HG03432 (cell line): ENCODE results near the gene BZW1.
"Not testable (repeated sequence)": the region's sequence is repeated elsewhere in the genome, so short reads cannot be mapped to it uniquely, and the experiment has no call there.

Experiments used
- ATAC-seq: cut with Tn5 transposase; IDR thresholded peaks from one replicate; pipeline ENCODE4 v1.9.1; 2021; ENCODE audit warnings: mild to moderate bottlenecking, moderate library complexity; ENCODE audit not compliant: unreplicated experiment

The BZW1 gene

GRCh38 chr2:200790185-200790584 lies 21.5 kb upstream of the BZW1 start:
- no peak for ATAC-seq

GRCh38 chr2:200791905-200792304 lies 19.8 kb upstream of the BZW1 start:
- no peak for ATAC-seq

GRCh38 chr2:200794143-200794542 lies 17.6 kb upstream of the BZW1 start:
- no peak for ATAC-seq

GRCh38 chr2:200795028-200795440 lies 16.7 kb upstream of the BZW1 start:
- no peak for ATAC-seq

- ATAC-seq, result no peak
These were observed 15.1 kb upstream of the BZW1 start for GRCh38 chr2:200796561-200796960.

- ATAC-seq, result no peak
These were observed 14.4 kb upstream of the BZW1 start for GRCh38 chr2:200797242-200797770.

GRCh38 chr2:200798514-200798913 lies 13.2 kb upstream of the BZW1 start:
- ATAC-seq, result no peak

- ATAC-seq, result no peak
These were observed 11.3 kb upstream of the BZW1 start for GRCh38 chr2:200800458-200800857.

GRCh38 chr2:200801431-200801830 lies 10.3 kb upstream of the BZW1 start:
- ATAC-seq, result not testable (repeated sequence)

GRCh38 chr2:200809506-200810251 lies 2.0 kb upstream of the BZW1 start:
- ATAC-seq, result no peak

- no peak for ATAC-seq
These were observed 1.3 kb upstream of the BZW1 start for GRCh38 chr2:200810252-200810997.

GRCh38 chr2:200810998-200811332 lies 745 bp upstream of the BZW1 start:
- ATAC-seq, result no peak

GRCh38 chr2:200812122-200813022 lies 662 bp downstream of the BZW1 start:
- peak; percentile 43 for ATAC-seq

- ATAC-seq, result peak; percentile 12
These were observed 2.6 kb downstream of the BZW1 start for GRCh38 chr2:200814276-200814815.

- ATAC-seq, result no peak
These were observed 3.2 kb downstream of the BZW1 start for GRCh38 chr2:200814917-200815316.

GRCh38 chr2:200818732-200819131 lies 7.0 kb downstream of the BZW1 start:
- ATAC-seq, result not testable (repeated sequence)

- ATAC-seq, result no peak
These were observed 9.0 kb downstream of the BZW1 start for GRCh38 chr2:200820573-200821234.

GRCh38 chr2:200821686-200822245 lies 10.1 kb downstream of the BZW1 start:
- ATAC-seq, result no peak

- ATAC-seq, result no peak
These were observed 16.4 kb downstream of the BZW1 start for GRCh38 chr2:200828104-200828503.
